K562 (cell line): ENCODE results near the gene KMT2C. TPM values are rescaled to one million over a fixed set of nuclear protein-coding genes. Genes with fewer than 3 reads are reported as not detected.

ENCODE experiments used
- ARNT ChIP-seq, 2 experiments: fragments of 450-650 bp; IDR thresholded peaks; 2 replicates each; pipeline ENCODE4 v1.6.1; 2016; ENCODE audit warnings: mild to moderate bottlenecking in 1 of 2
- ATF6 ChIP-seq: sonication (generic); formaldehyde crosslinking; IDR thresholded peaks from 2 replicates; pipeline ENCODE4 v1.4.0; 2020; ENCODE audit warnings: mild to moderate bottlenecking, missing genetic modification reagents
- CCAR2 ChIP-seq: fragments of 200-400 bp; formaldehyde crosslinking; IDR thresholded peaks from 2 replicates; pipeline ENCODE4 v1.6.1; 2017; ENCODE audit warnings: mild to moderate bottlenecking, low read depth, low read length
- DMBX1 ChIP-seq: fragments of 250-450 bp; sonication (Bioruptor Pico); IDR thresholded peaks from 2 replicates; pipeline ENCODE4 v1.8.0; 2022; ENCODE audit warnings: inconsistent platforms, mild to moderate bottlenecking, moderate library complexity, borderline replicate concordance
- FOXM1 ChIP-seq, 2 experiments: fragments of 450-650 bp in 1 of 2; sonication (generic) in 1 of 2; formaldehyde crosslinking in 1 of 2; IDR thresholded peaks; 2 replicates each; pipeline versions ENCODE4 v1.6.1 to v1.9.0; 2017 to 2022; ENCODE audit warnings: low read depth in 2 of 2, mild to moderate bottlenecking in 2 of 2, missing genetic modification reagents in 1 of 2, moderate library complexity in 1 of 2
- FUS ChIP-seq: fragments of 200-400 bp; formaldehyde crosslinking; optimal IDR thresholded peaks from 2 replicates; pipeline ENCODE3; 2017; ENCODE audit warnings: low read depth, low read length
- GABPA ChIP-seq: fragments of 200-800 bp; sonication (Bioruptor generic); conservative IDR thresholded peaks from 2 replicates; pipeline ENCODE4 v1.6.1; 2016; ENCODE audit warnings: low read depth, missing genetic modification characterization, missing compliant biosample characterization
- HDAC8 ChIP-seq: fragments of 450-650 bp; IDR thresholded peaks from 2 replicates; pipeline ENCODE4 v1.6.1; 2016; ENCODE audit warnings: mild to moderate bottlenecking, missing genetic modification characterization, moderate library complexity, missing compliant biosample characterization
- IFI16 ChIP-seq: fragments of 250-450 bp; sonication (Bioruptor Pico); IDR thresholded peaks from 2 replicates; pipeline ENCODE4 v2.1.2; 2022; ENCODE audit warnings: mild to moderate bottlenecking, inconsistent platforms
- KDM2B ChIP-seq: fragments of 250-450 bp; sonication (Bioruptor Pico); IDR thresholded peaks from 2 replicates; pipeline ENCODE4 v1.8.0; 2021; ENCODE audit warnings: mild to moderate bottlenecking, moderate library complexity
- KDM5B ChIP-seq: fragments of 200-600 bp; sonication (generic); IDR thresholded peaks from 2 replicates; pipeline ENCODE4 v1.6.1; 2012; ENCODE audit warnings: low read depth, mild to moderate bottlenecking, moderate library complexity, low read length, control low read depth, inconsistent platforms; ENCODE audit not compliant: insufficient replicate concordance
- MCM2 ChIP-seq: fragments of 450-650 bp; IDR thresholded peaks from 2 replicates; pipeline ENCODE4 v1.6.1; 2017; ENCODE audit warnings: low read depth, mild to moderate bottlenecking
- NFIC ChIP-seq: fragments of 450-650 bp; IDR thresholded peaks from 2 replicates; pipeline ENCODE4 v1.6.1; 2017; ENCODE audit warnings: mild to moderate bottlenecking, inconsistent platforms
- NFXL1 ChIP-seq: fragments of 450-650 bp; formaldehyde crosslinking; IDR thresholded peaks from 2 replicates; pipeline ENCODE4 v1.4.0; 2021; ENCODE audit warnings: mild to moderate bottlenecking
- NRF1 ChIP-seq, 2 experiments: fragments of 450-650 bp; IDR thresholded peaks in 1 of 2; conservative IDR thresholded peaks in 1 of 2; 2 replicates each; pipeline ENCODE4 v1.6.1; 2014; ENCODE audit warnings: mild to moderate bottlenecking in 2 of 2
- POLR2B ChIP-seq: fragments of 450-650 bp; IDR thresholded peaks from 2 replicates; pipeline ENCODE4 v1.6.1; 2018; ENCODE audit warnings: low read depth; ENCODE audit not compliant: partially characterized antibody
- RAD21 ChIP-seq, 2 experiments: fragments of 250-450 bp in 1 of 2; fragments of 450-650 bp in 1 of 2; sonication (Bioruptor Pico) in 1 of 2; formaldehyde crosslinking in 1 of 2; IDR thresholded peaks in 1 of 2; conservative IDR thresholded peaks in 1 of 2; 2 replicates each; pipeline versions ENCODE4 v1.4.0 to v1.8.0; 2020 to 2022; ENCODE audit warnings: mild to moderate bottlenecking in 2 of 2, moderate library complexity in 1 of 2
- SMC3 ChIP-seq: conservative IDR thresholded peaks from 2 replicates; pipeline ENCODE4 v1.6.1; 2011; ENCODE audit warnings: low read depth, low read length, improper control_type of control experiment; ENCODE audit not compliant: insufficient read depth
- SNRNP70 ChIP-seq: fragments of 200-400 bp; formaldehyde crosslinking; optimal IDR thresholded peaks from 2 replicates; pipeline ENCODE3; 2017; ENCODE audit warnings: low read depth, low read length
- YY1 ChIP-seq, 3 experiments: IDR thresholded peaks; 2 replicates each; pipeline ENCODE4 v1.6.1; 2011; ENCODE audit warnings: low read length in 2 of 3, mild to moderate bottlenecking in 2 of 3, moderate library complexity in 2 of 3, borderline replicate concordance in 1 of 3, control low read depth in 1 of 3, low read depth in 1 of 3; ENCODE audit not compliant: insufficient read depth in 3 of 3, insufficient replicate concordance in 2 of 3, control insufficient read depth in 1 of 3, insufficient read length in 1 of 3; ENCODE audit errors: extremely low read depth in 1 of 3
- ZBTB1 ChIP-seq: sonication (generic); formaldehyde crosslinking; IDR thresholded peaks from 2 replicates; pipeline ENCODE4 v1.8.1; 2023; ENCODE audit warnings: missing genetic modification reagents, low read depth, mild to moderate bottlenecking, borderline replicate concordance
- ZNF76 ChIP-seq: fragments of 250-450 bp; sonication (Bioruptor Pico); IDR thresholded peaks from 2 replicates; pipeline ENCODE4 v1.4.0; 2020; ENCODE audit warnings: mild to moderate bottlenecking, moderate library complexity, borderline replicate concordance
- polyA plus RNA-seq, 8 experiments: library from polyadenylated mRNA; depleted of rRNA in 4 of 8; stranded (reverse) in 5 of 8; unstranded in 3 of 8; fragments of >200 nt; fragmentation: Nextera tagmentation in 2 of 8; fragmentation: Illumina TruSeq in 1 of 8; extraction: Ambion mirVana in 2 of 8; extraction: Trizol in 1 of 8; gene quantifications; 2 replicates each; pipeline versions ENCODE4 v1.2.1 to v1.2.3, GENCODE V29; 2011 to 2014; ENCODE audit warnings: inconsistent platforms in 1 of 8, missing spikeins in 1 of 8
- total RNA-seq, 7 experiments: library from RNA; depleted of rRNA in 6 of 7; stranded (reverse); fragments of >200 nt in 6 of 7; fragmentation: Illumina TruSeq in 2 of 7; extraction: Trizol in 2 of 7; gene quantifications; 2 replicates each; pipeline versions ENCODE4 v1.2.1 to v1.2.3, GENCODE V29; 2011 to 2021; ENCODE audit warnings: low replicate concordance in 1 of 7
- TF ChIP-seq, protein P1 (sequence below): fragments of 250-450 bp; sonication (Bioruptor Pico); IDR thresholded peaks from 2 replicates; pipeline ENCODE4 v1.8.0; 2021; ENCODE audit warnings: mild to moderate bottlenecking, moderate library complexity

The KMT2C gene
- total and polyA plus RNA-seq, 9 of the 15 experiments (the other 6 are each of a cell fraction or from before 2014, with no cell fraction given): 4.9 to 67.8 (median 27.1) TPM

- TF ChIP-seq POLR2B: peak; percentile 54
- no peak for TF ChIP-seq ARNT (IDR thresholded peaks at IDR 0.05)
- peak in 1 of 2 experiments; percentile 31; a peak in 3 of 4 replicates for TF ChIP-seq RAD21 (CRISPR knock-in tag; conservative IDR thresholded peaks at IDR 0.05 in 1 of 2, IDR thresholded peaks at IDR 0.05 in 1 of 2)
- TF ChIP-seq KDM2B (CRISPR knock-in tag): peak; percentile 94
- TF ChIP-seq SMC3: no peak
- peak; percentile 8 for TF ChIP-seq ZNF76 (CRISPR knock-in tag)
- peak; percentile 87; the same call in 1 of the 2 replicates for TF ChIP-seq ATF6 (CRISPR knock-in tag)
- no peak for TF ChIP-seq MCM2
- 0 out of 2 replicates have a peak, but pooled peaks have one; percentile 24 for TF ChIP-seq NFXL1 (CRISPR knock-in tag)
- peak; percentile 69 to 73 for TF ChIP-seq NRF1 (conservative IDR thresholded peaks at IDR 0.05 in 1 of 2, IDR thresholded peaks at IDR 0.05 in 1 of 2)
- TF ChIP-seq FOXM1 (IDR thresholded peaks at IDR 0.05; ENCODE audit: low read depth): no peak
- peak; percentile 95; the same call in 1 of the 2 replicates for TF ChIP-seq FOXM1 (CRISPR knock-in tag; IDR thresholded peaks at IDR 0.05; ENCODE audit: low read depth)
- TF ChIP-seq HDAC8: peak; percentile 83; the same call in 1 of the 2 replicates
- peak; percentile 56; the same call in 1 of the 2 replicates for TF ChIP-seq ZBTB1 (CRISPR knock-in tag)
- peak; percentile 90 for TF ChIP-seq GABPA (tag)
- TF ChIP-seq, protein P1, sequence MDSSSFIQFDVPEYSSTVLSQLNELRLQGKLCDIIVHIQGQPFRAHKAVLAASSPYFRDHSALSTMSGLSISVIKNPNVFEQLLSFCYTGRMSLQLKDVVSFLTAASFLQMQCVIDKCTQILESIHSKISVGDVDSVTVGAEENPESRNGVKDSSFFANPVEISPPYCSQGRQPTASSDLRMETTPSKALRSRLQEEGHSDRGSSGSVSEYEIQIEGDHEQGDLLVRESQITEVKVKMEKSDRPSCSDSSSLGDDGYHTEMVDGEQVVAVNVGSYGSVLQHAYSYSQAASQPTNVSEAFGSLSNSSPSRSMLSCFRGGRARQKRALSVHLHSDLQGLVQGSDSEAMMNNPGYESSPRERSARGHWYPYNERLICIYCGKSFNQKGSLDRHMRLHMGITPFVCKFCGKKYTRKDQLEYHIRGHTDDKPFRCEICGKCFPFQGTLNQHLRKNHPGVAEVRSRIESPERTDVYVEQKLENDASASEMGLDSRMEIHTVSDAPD (CRISPR knock-in tag): peak; percentile 57; the same call in 1 of the 2 replicates
- no peak for TF ChIP-seq SNRNP70
- TF ChIP-seq FUS: peak; percentile 99
- peak; percentile 83 for TF ChIP-seq KDM5B
- TF ChIP-seq DMBX1 (CRISPR knock-in tag): 0 out of 2 replicates have a peak, but pooled peaks have one; percentile 3
- peak; percentile 60 for TF ChIP-seq NFIC
- peak; percentile 30 to 89 (median 78) for TF ChIP-seq YY1 (IDR thresholded peaks at IDR 0.05; ENCODE audit: borderline replicate concordance in 1 of 3, control insufficient read depth in 1 of 3, extremely low read depth in 1 of 3, insufficient read depth in 3 of 3, insufficient read length in 1 of 3, insufficient replicate concordance in 2 of 3, low read depth in 1 of 3, low read length in 2 of 3)
- no peak for TF ChIP-seq IFI16 (CRISPR knock-in tag)
- TF ChIP-seq CCAR2: no peak
Measured at GRCh38 chr7:152464312-152465118, 28.7 kb upstream of the KMT2C start (continued).
